HEK293T (cell line): ENCODE data around the gene PKNOX2.

ENCODE experiments used
- ARNT ChIP-seq: fragments of 450-650 bp; IDR thresholded peaks from 2 replicates; pipeline ENCODE4 v1.6.1; 2017; ENCODE audit warnings: mild to moderate bottlenecking
- ELF4 ChIP-seq: fragments of 450-650 bp; IDR thresholded peaks from 2 replicates; pipeline ENCODE4 v1.6.1; 2017; ENCODE audit warnings: antibody characterized with exemption
- FOXA1 ChIP-seq: fragments of 450-650 bp; IDR thresholded peaks from 2 replicates; pipeline ENCODE4 v1.6.1; 2016; ENCODE audit warnings: mild to moderate bottlenecking
- SP1 ChIP-seq: fragments of 450-650 bp; IDR thresholded peaks from 2 replicates; pipeline ENCODE4 v1.6.1; 2017
- SUZ12 ChIP-seq: fragments of 450-650 bp; IDR thresholded peaks from 2 replicates; pipeline ENCODE4 v1.6.1; 2016; ENCODE audit warnings: mild to moderate bottlenecking

DNA sequence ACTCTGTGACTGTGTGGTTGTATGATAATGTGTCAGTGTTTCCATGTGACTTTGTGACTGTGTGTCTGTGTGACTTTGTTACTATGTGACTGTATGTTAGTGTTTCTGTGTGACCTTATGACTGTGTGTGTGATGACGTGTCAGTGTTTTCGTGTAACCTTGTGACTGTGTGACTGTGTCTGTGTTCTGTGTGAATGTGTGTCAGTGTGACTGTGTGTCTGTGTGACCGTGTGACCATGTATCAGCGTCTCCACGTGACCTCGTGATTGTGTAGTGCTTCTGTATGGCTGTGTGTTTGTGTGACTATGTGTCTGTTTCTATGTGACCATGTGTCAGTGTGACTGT lies 9.5 kb upstream of the PKNOX2 start:
- TF ChIP-seq FOXA1 (no peak), SUZ12 (no peak), SP1 (no peak), ARNT (no peak), ELF4 (no peak)
